Kidney epithelial cell (primary cell): ENCODE measurements around the gene PADI1. TPM values are rescaled to one million over a fixed set of nuclear protein-coding genes. Genes with fewer than 3 reads are reported as not detected.

Experiments
- DNase-seq: peaks from one replicate; pipeline ENCODE4 v3.0.0-alpha.2; 2010; ENCODE audit warnings: low read depth
- H3K27me3 ChIP-seq: 2 replicates; pipeline ENCODE4 v1.6.0; 2011; ENCODE audit warnings: low read length; ENCODE audit not compliant: control insufficient read depth, insufficient read depth
- H3K36me3 ChIP-seq: 2 replicates; pipeline ENCODE4 v1.5.1; 2011; ENCODE audit warnings: low read length; ENCODE audit not compliant: control insufficient read depth, insufficient read depth
- H3K4me3 ChIP-seq: 2 replicates; pipeline ENCODE4 v1.5.1; 2011; ENCODE audit warnings: low read depth, mild to moderate bottlenecking, control low read depth, low read length
- total RNA-seq: library from RNA; depleted of rRNA; stranded (reverse); fragments of >200 nt; gene quantifications from 2 replicates; pipeline ENCODE4 v1.2.3, GENCODE V29; 2015
- TF ChIP-seq, protein P1 (sequence below): IDR thresholded peaks from 2 replicates; pipeline ENCODE4 v1.5.1; 2011; ENCODE audit warnings: mild to moderate bottlenecking, moderate library complexity, low read length, control low read depth, inconsistent platforms; ENCODE audit not compliant: insufficient read depth, poor library complexity, severe bottlenecking

Gene PADI1, protein sequence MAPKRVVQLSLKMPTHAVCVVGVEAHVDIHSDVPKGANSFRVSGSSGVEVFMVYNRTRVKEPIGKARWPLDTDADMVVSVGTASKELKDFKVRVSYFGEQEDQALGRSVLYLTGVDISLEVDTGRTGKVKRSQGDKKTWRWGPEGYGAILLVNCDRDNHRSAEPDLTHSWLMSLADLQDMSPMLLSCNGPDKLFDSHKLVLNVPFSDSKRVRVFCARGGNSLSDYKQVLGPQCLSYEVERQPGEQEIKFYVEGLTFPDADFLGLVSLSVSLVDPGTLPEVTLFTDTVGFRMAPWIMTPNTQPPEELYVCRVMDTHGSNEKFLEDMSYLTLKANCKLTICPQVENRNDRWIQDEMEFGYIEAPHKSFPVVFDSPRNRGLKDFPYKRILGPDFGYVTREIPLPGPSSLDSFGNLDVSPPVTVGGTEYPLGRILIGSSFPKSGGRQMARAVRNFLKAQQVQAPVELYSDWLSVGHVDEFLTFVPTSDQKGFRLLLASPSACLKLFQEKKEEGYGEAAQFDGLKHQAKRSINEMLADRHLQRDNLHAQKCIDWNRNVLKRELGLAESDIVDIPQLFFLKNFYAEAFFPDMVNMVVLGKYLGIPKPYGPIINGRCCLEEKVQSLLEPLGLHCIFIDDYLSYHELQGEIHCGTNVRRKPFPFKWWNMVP
- 1.3 and 2.4 TPM in 2 replicates for total RNA-seq

DNA sequence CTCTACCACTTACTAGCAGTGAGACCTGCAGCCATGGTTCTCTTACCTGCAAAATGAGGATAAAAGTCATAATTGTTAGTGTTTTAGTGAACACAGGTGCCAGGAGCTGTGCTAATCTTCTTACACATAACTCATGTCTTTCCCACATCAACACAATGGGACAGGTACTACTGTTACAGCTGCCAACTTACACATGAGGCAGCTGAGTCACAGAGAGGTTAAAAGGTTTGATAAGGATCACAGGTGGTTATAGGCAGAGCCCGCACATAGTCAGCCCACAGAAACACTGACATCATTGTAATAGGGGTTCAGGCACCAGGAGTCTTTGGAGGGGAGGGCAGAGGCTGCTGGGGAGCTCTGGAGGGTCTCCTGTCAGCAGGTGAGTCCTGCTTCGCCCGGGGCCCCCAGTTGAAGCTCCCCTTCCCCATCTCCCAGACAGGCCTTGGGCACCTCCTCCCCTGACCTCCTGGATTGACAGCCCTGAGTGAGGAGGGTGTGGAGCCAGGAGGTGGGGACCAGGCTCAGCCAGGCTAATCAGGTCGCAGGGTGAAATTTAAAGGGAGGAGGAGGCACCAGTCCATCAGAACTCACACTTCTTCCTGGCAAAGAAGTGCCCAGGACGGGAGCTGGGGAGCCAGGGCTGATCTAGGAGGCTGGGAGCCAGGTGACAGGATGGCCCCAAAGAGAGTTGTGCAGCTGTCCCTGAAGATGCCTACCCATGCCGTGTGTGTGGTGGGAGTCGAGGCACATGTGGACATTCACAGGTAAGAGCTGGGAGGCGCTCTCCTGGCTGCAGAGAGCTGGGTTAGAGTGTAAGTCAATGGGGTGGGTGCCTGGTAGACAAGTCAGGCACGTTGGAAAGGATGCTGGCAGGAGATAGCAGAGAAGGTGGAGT is at the start of gene PADI1:
TSS of gene PADI1 (plus strand) at position 583 of the 895 bp plus-strand sequence. CDS start at position 673, 90 bp downstream.
- Histone ChIP-seq H3K36me3 (no peaks in the 10 kb centered on the region), H3K4me3 (no peak within 1 kb of the TSS), H3K27me3 (no peaks in the 10 kb centered on the region)
- TF ChIP-seq, protein P1, sequence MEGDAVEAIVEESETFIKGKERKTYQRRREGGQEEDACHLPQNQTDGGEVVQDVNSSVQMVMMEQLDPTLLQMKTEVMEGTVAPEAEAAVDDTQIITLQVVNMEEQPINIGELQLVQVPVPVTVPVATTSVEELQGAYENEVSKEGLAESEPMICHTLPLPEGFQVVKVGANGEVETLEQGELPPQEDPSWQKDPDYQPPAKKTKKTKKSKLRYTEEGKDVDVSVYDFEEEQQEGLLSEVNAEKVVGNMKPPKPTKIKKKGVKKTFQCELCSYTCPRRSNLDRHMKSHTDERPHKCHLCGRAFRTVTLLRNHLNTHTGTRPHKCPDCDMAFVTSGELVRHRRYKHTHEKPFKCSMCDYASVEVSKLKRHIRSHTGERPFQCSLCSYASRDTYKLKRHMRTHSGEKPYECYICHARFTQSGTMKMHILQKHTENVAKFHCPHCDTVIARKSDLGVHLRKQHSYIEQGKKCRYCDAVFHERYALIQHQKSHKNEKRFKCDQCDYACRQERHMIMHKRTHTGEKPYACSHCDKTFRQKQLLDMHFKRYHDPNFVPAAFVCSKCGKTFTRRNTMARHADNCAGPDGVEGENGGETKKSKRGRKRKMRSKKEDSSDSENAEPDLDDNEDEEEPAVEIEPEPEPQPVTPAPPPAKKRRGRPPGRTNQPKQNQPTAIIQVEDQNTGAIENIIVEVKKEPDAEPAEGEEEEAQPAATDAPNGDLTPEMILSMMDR = no peak
- DNase-seq = no peak

DNA sequence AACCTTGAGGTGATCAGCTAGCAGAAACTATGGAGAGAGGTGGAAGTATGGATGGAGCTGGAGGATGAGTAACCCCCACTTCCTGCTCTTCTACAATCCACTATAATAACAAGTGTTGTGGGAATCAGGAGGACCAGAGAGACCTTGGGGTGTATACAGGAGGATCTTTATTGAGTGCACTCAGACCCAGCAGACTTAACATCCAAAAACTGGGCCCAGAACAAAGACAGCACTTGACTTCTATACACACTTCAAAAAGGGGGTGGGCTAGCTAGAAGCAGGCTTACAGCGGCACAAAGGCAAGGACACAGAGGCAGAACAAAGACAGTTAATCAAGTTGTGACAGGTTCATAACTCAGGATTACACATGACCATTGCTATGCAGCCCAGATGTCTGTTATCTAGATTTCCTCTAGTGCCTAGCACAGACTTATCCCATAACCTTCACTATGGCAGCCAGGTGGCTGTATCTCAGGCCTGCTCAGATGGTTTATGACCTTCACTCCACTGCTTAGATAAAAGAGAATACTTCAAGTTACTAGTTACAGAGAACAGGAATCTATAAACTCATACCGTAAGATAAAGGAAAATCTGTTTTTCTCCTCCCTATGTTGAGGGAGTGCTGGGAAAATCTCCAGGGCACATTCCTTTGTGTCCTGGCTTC is 49.5 kb upstream of the PADI1 start:
- TF ChIP-seq, protein P1 = no peak
- no peaks in the 10 kb centered on the region for H3K36me3 ChIP-seq
- no peak for DNase-seq
- H3K4me3 ChIP-seq = no peak overlapping the region
- H3K27me3 ChIP-seq = no peaks in the 10 kb centered on the region

DNA sequence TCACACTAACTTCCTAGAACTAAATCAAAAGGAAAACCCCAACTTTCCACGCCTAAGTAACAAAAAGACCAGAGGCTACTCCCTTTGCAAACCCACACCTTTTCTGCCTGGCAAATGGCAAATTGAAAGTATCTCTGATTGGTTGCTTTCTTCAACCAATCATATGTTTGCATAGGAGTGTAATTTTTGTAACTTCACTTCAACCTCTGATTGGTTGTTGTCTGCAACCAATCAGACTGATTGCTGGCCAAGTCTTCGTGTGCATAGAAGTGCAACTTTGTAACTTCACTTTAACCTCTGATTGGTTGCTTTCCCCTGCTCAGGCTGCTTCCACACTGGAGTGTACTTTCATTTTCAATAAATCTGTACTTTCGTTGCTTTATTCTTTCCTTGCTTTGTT is 48.8 kb upstream of the PADI1 start:
- DNase-seq = no peak
- Histone ChIP-seq H3K4me3 (no peak overlapping the region), H3K27me3 (no peaks in the 10 kb centered on the region), H3K36me3 (no peaks in the 10 kb centered on the region)
- TF ChIP-seq, protein P1 = no peak

DNA sequence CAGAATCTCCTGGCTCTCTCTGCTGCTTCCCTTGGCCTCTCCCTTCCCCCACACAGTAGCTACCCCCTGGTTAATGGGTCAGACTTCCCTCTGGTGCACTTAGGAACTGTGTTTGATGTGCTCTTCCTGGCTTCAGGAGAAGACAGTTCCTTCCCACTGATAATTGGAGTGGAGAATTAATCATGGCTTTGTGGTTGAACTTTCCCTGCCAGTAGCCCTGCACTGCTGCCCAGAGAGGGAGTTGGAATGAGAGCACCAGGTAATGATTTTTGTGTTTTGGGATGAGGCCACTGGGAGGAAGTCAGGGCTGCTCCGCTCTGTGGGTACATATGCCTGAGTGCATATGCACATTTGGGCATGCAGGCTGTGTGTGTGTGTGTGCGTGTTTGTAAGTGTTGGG is 46.0 kb upstream of the PADI1 start:
- Histone ChIP-seq H3K27me3 (no peaks in the 10 kb centered on the region), H3K4me3 (no peak overlapping the region), H3K36me3 (no peaks in the 10 kb centered on the region)
- TF ChIP-seq, protein P1 = no peak
- DNase-seq = no peak

DNA sequence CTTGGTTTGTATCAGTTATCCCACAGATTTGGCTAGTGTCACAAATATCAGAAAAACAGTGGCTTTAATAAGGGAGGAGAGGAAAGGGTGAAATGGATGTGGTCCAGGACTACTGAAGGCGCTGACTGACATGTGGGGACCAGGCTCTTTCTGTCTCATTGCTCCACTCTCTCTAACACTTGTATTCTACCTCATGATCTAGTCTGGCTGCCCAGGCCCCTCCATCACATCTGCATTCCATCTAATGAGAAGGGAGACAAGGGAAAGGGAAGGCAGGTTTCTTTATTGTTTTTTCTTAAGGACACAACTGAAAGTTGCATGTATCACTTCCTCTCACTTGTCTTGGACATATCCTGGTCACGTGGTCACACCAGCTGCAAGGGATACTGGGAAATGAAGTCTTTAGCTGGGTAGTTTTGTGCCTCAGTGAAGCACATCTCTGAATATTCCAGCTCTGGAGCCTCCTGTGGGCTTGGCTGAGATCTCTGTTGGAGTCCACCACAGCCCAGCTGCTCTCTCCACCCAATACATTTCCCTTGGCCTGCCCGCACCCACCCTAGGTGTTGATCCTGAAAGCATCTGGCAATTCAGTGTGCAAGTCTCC is 43.7 kb upstream of the PADI1 start:
- TF ChIP-seq, protein P1 = no peak
- H3K4me3 ChIP-seq = no peak overlapping the region
- H3K36me3 ChIP-seq = no peaks in the 10 kb centered on the region
- DNase-seq = no peak
- no peaks in the 10 kb centered on the region for H3K27me3 ChIP-seq
